CD4-positive, alpha-beta T cell treated with Interleukin-17A for 4 hours (primary cell): Measurements from ENCODE around the gene ETNK2.

Experiments
- DNase-seq: peaks from one replicate; pipeline ENCODE4 v3.0.0-alpha.2; 2020; ENCODE audit warnings: mixed read lengths

The ETNK2 gene

DNA sequence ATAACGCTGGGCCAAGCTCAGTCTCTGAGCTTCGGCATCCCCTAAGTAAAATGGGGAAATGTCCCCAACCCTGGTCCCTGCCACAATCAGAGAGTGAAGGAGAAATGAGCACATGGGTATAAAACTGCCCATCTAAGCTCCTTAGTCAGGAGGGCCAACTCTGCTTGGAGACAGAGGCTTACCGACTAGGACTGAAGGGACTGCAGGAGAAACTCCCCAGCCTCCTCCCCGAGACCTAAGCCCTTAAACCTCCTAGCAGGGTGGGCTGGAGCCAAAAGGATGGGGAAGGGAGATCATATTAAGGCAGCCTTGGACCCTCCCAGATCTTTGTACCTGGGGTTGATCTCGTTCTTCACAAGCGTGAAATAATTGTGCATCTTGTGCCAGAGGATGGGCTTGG lies 5.5 kb downstream of the ETNK2 start:
- no peak for DNase-seq

DNA sequence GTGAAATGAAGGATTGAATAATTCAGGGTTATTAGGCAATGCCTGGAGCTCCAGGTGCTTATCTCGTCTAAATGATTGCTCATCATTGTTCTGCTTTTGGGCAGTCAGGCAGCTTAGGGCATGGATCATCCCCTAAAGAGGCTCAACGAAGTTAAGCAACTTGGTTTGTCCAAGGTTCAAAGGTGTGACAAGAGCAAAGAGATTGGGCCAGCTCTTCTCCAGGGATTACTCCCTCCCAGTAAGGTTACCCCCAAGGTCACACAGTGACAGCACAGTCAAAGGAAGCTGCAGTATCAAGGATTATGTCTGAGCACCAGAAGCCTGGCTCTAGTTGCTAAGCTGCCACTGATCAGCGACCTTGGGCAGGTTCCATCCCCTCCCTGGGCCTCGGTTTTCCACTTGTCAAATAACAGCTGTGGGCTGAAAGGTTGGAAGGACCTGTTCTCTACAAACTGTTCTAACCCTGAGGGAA lies 6.8 kb downstream of the ETNK2 start:
- no peak for DNase-seq

DNA sequence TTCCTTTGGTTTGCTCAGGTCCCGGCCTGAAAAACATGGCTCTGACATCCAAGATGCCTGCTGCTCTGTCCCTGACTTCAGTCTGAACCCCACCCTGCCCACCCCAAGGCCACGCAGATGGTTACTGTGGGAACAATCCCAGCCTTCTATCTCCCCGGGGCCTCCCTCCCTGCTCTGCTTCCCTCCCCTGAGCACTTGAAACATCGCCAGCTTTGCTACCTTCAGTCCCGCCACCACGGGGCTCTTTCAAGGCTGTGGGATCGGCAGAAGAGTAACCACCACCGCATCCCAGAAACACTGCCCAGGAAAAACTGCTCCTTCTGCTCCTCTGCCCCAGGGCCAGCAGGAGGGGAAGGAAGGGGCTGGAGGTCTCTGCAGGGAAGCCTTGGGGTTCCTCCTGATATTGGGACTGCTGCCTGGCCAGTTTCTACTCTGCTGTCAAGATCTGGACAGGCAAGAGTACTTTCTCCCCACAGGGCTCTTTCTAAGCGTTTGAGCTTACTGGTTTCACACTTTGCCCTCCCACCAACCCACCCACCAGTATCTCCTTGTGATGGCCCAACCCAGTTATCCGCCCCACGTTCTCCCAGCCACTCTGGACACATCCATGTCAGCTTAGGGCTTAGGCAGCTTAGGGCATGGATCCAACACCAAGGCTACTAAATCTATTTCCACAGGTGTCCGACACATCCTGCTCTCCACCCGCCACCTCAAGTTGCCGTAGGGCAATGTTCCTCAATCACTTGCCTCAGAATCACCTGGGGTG lies 8.4 kb downstream of the ETNK2 start:
- DNase-seq = no peak

DNA sequence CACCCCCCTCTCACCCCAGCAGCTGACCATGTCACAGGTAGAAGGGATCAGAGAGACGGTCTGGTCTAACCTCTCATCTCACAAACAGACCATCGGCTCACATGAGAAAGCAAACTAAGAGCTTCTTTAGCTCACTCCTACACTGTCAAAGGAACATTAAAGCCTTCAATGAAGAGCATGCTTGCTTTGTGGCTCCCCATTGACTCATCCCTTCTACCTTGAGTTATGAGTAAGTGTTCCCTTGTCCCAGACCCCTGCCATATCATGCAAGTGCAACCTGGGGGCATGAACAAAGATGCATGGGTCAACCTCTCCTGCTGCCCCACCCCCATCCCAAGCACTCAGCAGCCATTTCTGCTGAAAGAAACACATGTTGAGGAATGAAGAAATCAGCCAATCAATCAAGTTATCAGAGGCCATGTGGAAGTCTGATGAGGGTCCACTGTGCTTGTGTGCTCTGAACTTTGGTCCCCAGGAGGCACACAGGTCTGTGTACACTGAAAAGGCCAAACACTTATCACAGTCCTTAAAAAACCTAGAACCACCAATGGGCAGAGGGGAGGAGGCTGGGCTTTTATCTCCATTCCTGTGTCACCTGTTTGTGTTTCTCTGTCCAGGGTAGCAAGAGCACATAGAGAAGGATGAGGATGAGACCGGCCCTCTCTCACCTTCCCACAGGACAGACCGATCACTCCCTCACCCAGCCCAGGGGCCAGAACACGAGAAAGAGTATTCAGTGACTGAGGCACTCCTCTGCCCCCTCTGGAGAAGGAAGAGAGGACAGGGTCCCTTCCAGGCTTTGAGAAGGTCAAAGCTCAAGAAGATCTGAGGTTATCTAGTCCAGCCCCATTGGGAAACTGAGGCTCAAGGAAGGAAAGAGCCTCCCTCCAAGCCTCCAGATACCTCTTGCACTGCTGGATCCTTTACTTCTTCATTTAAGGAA lies 9.5 kb downstream of the ETNK2 start:
- DNase-seq = no peak

DNA sequence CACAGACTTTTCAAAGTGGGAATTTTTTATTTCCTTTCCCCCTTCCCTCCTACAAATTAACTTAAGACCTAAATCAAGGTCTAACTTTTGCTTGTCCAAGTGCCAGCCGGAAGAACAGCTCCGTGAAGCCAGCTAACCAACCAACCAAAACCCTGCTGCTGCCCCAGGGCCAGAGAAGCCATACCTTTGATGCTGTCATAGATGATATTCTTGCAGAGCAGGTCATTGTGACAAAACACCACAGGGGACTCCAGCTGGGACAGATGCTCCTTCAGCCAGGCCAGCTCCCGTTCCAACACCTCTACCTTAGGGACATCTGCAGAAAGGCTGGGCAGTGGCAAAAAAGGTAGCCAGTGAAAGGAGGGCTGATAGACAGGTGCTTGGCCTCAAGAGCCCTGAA lies 10.7 kb downstream of the ETNK2 start:
- no peak for DNase-seq

DNA sequence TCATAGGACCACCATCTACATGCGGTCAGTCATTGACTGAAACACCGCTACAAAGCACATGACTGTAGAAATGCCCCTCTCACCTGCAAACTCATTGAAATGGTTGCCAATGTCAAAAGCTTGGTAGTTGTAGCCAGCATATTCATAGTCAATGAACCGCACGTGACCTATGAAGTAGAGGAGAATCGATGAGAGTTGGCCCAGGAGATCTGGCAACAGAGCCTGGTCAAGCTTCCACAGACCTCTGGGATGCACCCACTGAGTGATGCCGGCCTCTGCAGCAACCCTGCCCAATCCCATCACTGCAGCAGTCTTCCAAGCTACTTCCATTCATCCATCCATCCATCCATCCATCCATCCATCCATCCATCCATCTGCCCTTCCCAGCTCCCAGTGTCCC lies 11.9 kb downstream of the ETNK2 start:
- DNase-seq = no peak

DNA sequence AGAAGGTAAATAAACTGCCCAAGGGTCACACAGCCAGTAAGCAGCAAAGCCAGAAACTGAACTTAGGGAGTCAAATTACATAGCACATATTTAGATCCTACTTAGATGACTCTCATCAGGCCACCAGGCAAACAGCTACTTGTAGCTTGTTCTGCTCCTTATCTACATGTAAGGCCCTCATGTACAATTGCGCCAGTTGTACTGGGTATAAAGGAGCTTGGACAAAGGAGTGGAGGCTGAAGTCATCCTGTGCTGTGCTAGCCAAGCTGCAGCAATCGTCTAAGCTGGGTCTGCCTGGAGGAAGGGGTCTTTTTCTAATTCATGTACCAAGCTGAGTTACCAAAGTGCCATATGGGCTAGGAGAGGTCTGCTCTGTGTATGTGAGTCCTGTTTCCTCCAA lies 12.8 kb downstream of the ETNK2 start:
- no peak for DNase-seq

DNA sequence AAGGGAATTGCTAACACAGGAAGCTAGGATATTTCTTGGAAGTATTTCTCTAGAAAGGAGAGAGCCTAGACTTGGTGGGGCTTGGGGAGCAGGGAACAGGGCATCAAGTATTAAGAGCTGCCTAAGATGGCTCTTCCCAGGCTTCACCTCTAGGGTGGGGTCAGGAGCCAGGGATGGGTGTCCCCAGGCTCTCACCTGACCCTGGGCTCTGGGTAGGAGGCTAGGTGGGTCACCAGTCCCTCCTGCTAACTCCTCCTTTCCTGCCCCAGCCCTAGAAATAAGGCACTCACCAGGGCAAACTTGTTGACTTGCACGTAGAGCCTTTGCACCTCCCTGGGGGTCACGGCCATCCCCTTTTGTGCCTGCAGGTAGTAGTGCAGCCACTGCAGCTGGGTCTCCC lies 15.0 kb downstream of the ETNK2 start:
- DNase-seq = no peak

DNA sequence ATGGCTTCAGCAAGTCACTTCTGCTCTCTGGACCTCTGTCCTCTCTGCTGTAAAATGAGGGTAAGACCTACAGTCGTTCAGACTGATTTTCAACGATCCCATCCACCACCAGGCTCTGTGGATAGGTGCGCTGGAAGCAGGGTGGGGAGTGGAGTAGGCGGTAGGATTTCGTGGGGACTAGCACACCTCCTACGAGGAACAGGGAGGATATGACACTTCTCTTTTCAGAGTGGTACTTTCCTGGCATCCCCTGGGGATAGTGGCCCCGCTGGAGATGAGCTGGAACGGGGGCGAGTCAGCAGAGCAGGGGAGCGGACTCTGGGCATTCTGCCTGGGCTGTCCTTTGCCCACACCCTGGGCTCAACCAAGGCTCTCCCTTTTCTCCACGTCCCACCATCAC lies 17.7 kb downstream of the ETNK2 start:
- DNase-seq = no peak

DNA sequence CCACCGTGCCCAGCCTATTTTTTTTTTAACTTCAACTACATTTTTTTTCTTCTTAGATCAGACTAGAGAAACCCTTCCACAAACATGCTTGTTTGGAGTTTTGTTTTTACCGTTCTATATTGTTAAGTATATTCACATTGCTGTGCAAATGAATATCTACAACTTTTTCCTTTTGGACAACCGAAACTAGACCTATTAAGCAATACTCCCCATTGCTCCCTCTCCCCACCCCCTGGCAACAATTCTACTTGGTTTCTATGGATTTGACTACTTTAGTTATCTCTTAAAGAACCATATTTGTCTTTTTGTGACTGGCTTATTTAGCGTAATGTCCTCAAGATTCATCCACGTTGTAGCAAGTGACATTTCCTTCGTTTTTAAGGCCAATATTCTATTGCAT lies 19.1 kb downstream of the ETNK2 start:
- no peak for DNase-seq

DNA sequence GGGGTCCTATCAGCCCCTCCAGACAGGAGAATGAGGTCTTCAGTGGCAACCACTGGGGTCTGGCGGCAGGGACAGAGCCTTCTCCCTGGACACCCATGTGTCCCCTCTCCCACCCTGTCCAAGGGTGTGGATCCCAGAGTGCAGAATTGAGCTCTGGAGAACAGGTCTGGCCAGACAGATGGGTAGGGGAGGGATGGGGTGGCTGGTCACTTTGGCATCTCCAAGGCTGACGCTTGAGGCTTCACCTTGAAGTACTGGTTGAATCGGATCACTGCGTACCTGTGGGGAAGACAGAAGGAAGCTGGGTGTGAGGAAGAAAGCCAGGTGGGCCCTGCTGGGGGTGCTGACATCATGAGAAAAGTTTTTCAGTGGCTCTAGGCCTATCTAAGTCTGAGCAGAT lies 19.9 kb downstream of the ETNK2 start:
- DNase-seq = no peak

DNA sequence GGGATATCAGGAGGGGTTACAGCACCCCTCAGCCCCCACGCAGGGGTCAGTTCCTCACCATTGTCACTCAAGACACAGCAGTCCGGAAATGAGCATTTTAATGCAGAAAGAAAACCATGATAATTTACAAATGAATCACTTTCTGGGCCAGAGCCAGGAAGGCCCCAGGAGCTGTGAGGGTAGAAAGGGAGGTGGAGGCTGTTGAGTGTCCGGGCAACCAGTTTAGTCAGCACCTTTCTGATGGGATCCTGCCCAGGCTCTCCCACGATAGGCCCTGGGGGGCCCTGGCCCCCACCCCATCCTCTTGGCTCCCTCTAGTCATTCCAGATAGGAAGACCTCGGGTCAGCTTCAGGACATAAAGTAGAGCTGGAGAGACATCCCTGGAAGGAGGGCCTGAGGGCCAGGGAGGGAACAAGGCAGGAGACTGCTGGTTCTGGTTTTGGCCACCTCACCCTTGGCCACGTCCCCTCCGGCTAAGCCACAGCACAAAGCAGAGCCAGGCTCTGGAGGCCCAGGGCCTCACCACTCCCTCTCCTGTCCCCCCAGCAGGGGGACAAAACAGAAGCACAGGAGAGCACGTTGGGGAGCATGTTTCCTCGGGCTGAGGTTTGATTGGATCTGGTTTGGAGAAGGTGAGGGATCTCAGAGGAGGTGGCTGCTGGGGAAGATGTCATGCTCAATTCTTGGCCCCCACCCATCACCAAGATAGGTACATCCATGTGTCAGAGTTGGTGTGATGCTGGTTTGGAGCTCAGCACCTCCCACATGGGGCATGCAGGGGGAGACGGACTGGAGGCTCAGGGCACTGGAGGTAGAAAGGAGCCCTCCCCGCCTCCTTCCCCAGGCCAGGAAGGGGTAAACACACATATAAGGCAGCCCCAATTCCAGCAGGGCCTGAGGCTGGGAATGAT lies 20.6 kb downstream of the ETNK2 start:
- DNase-seq = no peak

DNA sequence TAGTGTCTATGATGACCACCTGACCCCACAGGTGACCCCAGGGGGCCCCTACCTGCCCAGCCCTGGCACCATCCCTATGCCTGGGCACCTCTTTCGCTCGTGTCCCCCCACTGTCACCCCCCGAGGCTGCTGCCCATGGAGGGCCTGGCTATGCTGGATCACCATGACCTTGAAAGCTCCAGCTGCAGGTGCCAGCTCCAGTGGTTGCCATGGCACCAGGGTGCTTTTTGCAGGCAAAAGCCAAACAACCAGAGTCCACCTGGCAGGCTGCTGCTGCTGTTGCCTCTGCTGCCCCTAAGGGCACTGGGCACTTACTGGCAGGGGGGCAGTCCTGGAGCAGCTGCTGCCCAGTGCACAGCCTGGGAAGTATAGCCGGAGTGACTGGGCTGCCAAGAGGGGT lies 21.7 kb downstream of the ETNK2 start:
- DNase-seq = no peak

DNA sequence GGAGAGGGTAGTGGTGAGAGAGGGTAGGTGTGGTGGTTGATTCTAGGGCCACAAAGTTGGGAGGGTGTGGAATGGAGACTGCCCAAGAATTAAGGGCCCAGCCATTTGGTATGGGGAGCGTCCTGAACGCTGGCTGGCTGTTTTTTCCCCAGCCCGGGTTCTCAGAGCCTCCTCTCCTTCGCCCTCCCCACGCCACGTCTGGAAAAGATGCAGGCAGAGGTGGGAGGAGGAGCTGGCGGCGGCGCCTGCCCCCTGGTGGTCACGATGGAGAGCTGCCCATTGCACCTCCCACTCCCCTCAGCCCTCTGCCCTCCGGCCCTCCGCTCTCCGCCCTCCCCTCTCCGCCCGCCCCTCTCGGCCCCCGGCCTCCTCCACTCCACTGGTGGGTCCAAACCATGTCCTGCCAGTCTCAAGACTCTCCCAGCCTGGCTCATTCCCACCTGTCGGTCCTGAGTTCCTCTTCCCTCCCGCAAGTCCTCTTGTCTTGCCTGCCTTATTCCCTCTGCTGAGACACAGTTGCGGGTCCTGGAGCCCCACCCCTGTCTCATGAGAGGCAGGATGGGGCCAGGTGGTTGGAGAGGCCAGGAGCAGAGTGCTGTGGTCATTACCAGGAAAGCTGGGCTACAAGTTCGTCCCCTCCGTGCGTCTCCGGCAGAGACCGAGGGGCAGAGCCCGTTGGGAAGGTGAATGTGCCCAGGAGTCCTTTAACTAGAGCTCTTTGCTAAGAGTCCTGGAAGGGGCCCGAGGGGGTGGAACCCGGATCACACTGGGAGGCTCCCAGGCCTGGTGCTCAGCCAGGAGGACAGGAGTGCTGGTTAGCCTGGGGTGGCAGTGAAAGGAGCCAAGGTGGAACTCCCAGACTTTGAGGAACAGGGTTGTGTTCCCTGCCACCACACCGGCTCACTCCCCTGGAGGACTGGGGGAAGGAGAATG lies 22.6 kb downstream of the ETNK2 start:
- DNase-seq = peak; percentile 72

DNA sequence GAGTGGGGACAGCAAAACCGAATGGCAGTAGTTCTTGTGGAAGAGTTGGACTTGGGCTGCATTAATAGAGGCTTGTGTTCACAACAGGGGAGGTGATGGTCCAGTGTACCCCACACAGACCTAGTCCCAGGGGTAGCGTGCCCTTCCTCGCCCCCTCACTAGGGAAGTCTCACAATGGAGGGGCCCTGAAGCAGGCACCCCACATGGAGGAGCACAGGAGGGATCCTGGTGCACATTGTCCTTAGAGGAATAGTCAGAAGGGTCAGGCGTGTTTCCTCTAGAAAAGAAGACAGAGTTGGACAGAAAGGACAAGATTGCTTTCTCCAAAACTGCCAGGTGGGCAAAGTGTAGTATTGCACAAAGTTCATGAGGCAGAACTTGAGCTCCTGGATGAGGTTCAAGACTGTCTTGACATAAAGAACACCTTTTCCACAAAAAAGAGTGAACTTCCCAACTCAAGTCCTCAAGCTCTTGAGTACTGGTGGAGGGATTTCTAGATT lies 23.3 kb downstream of the ETNK2 start:
- DNase-seq = no peak

DNA sequence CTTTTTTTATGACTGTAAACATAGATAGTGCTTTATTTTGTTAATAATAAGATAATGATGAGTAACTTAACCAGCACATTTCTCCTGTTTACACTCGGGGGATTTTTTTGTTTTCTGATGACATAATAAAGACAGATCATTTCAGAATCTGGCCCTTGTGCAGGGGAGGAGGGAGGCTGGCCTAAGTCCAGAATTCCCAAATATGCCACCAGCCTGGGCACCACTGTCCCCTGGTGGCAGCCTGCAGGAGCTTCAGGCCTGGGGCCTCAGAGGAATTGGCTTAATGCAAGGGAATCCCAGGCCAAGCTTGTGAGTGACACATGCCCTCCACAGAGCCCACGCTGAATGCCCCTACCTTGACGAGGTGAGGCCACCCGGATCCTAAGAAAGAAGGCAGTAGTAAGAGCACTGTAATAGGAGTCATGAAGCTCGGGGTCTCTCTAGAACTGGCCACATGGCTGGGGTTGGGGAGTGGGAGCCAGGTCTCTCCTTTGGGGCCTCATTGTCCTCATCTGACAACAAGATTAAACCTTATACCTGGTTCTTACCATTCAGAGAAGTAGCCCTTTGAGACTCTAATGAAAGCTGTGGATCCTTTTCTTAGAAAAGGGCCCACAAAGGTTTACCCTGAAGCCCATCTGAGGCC lies 24.1 kb downstream of the ETNK2 start:
- DNase-seq = peak; percentile 12

DNA sequence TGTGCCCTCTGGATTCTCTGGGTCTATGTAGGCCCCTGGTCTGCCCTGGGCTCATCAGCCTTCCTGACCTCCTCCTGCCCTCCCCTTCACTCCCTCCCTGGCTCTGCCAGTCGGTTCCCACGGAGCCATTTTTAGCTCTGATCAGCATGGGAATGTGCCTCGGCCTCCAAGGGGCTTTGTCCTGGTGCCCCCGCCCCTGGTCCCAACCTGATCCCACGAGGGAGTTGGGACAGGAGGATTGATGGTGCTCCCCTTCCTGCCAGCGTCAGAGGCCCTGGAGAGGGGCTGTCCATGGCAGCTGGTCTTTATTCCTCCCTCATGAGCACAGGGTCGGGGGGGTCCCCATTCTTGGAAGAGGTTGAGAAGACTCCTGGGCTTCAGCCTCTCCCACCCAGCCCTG lies 24.9 kb downstream of the ETNK2 start:
- DNase-seq = no peak

DNA sequence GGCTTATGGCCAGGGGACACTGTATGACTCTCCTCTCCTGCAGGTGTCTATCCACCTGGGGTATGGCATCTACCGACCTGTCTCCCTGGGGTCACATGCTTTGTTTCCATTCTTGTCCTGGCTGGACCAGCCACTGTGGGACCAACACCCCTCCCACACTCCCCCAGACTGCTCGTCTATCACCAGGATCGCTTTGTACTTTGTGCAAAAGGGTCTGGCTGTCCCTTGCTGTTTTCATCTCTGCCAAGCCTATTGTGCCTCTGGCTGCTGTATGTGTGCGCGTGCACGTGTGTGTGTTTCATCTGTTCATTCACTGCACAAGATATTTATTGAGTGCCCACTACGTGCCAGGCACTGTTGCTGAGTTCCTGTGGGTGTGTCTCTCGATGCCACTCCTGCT lies 25.5 kb downstream of the ETNK2 start:
- no peak for DNase-seq

DNA sequence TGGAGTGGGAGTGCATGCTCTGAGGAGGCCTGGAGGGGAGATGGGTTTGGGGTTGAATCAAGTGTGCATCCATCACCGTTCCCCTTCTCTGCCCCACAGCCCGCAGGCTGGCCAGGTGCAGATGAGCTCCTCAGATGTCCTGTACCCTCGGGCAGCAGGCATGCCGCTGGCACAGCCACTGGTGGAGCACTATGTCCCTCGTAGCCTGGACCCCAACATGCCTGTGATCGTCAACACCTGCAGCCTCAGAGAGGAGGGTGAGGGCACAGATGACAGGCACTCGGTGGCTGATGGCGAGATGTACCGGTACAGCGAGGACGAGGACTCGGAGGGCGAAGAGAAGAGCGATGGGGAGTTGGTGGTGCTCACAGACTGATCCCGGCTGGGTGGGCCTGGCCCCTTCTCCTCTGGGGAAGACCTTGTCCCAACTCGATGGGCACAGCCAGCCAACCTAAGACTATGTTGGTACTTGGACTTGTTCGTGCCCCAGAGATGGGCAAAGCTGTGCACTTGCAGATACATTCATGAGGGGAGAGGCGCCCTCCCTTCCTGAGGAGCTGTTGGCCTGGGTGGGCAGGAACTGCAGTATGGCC lies 26.0 kb downstream of the ETNK2 start:
- no peak for DNase-seq

DNA sequence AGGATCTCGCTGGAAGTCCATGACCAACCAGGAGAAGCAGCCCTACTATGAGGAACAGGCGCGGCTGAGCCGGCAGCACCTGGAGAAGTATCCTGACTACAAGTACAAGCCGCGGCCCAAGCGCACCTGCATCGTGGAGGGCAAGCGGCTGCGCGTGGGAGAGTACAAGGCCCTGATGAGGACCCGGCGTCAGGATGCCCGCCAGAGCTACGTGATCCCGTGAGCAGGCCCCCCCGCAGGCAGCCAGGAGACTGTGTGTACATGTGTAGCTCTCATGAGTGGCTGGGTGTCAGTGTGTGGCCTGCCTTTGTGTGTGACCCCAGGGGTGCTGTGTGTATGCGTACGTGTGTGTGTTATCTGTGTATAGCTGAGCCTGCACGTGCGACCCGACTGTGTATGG lies 27.2 kb downstream of the ETNK2 start:
- DNase-seq = no peak

DNA sequence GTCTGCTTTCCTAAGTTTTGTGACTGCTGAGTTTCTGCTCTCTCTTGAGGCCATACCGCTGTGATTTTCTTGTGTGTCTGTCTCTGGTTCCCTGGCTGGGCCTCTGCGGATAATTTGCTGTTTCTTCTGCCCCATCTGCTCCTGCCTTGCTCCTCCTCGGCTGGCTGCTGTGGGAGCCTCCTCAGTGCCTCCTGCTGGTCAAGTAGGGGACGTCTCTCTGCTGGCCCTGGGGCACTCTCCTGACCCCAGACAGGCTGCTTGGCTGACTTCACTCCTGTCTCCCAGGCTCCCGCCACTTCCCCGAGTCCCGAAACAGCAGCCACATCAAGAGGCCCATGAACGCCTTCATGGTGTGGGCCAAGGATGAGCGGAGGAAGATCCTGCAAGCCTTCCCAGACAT lies 28.5 kb downstream of the ETNK2 start:
- no peak for DNase-seq
